SU-DHL-6 (cell line): ENCODE results near the gene KRTAP9-8.

Experiments used
- H2AFZ ChIP-seq: fragments of 200-600 bp; sonication (generic); 2 replicates; pipeline ENCODE4 v1.6.1; 2014; ENCODE audit warnings: low read depth, mild to moderate bottlenecking, moderate library complexity, mixed read lengths, antibody characterized with exemption, low read length; ENCODE audit not compliant: severe bottlenecking
- H3F3A ChIP-seq: fragments of 200-600 bp; shearing (Covaris generic); 2 replicates; pipeline ENCODE4 v1.6.0; 2016; ENCODE audit warnings: antibody characterized with exemption, mild to moderate bottlenecking; ENCODE audit not compliant: insufficient read depth
- H3K27ac ChIP-seq: fragments of 200-600 bp; sonication (generic); 2 replicates; pipeline ENCODE4 v1.5.1; 2016; ENCODE audit warnings: low read depth, mild to moderate bottlenecking, low read length, moderate library complexity, mixed read lengths
- H3K27me3 ChIP-seq: fragments of 200-600 bp; sonication (generic), shearing (Covaris generic); 2 replicates; pipeline ENCODE4 v1.6.0; 2014; ENCODE audit warnings: mild to moderate bottlenecking, low read length
- H3K36me3 ChIP-seq: fragments of 200-600 bp; sonication (generic); 2 replicates; pipeline ENCODE4 v1.6.1; 2014; ENCODE audit warnings: mild to moderate bottlenecking, low read length, mixed read lengths
- H3K4me2 ChIP-seq: fragments of 300-600, 200-600 bp; shearing (Covaris generic), sonication (generic); 2 replicates; pipeline ENCODE4 v1.6.0; 2014; ENCODE audit warnings: low read length, low read depth, mild to moderate bottlenecking; ENCODE audit not compliant: poor library complexity, severe bottlenecking
- H3K4me3 ChIP-seq: fragments of 200-600 bp; sonication (generic); 2 replicates; pipeline ENCODE4 v1.5.1; 2014; ENCODE audit warnings: antibody characterized with exemption, low read length, mild to moderate bottlenecking, mixed read lengths; ENCODE audit not compliant: insufficient read depth, poor library complexity, severe bottlenecking
- H3K79me2 ChIP-seq: fragments of 200-600 bp; sonication (generic); 2 replicates; pipeline ENCODE4 v1.6.1; 2014; ENCODE audit warnings: mild to moderate bottlenecking, low read length, moderate library complexity; ENCODE audit not compliant: insufficient read depth
- H3K9ac ChIP-seq: fragments of 200-600 bp; sonication (generic); 2 replicates; pipeline ENCODE4 v1.7.0; 2014; ENCODE audit warnings: mild to moderate bottlenecking, low read length
- H3K9me2 ChIP-seq: fragments of 200-600 bp; sonication (generic); replicated peaks from 2 replicates; pipeline ENCODE4 v1.6.1; 2014; ENCODE audit warnings: low read length; ENCODE audit not compliant: insufficient read depth
- H3K9me3 ChIP-seq: fragments of 200-600 bp; sonication (generic); 2 replicates; pipeline ENCODE4 v1.6.1; 2014; ENCODE audit warnings: low read length, mixed read lengths; ENCODE audit not compliant: insufficient read depth
- H4K20me1 ChIP-seq: fragments of 200-600 bp; sonication (generic); 2 replicates; pipeline ENCODE4 v1.6.1; 2014; ENCODE audit warnings: low read depth, mild to moderate bottlenecking, antibody characterized with exemption, low read length, moderate library complexity, mixed read lengths
- CTCF ChIP-seq: fragments of 200-600 bp; sonication (generic); IDR thresholded peaks from one replicate; pipeline ENCODE4 v1.5.1; 2017; ENCODE audit warnings: antibody characterized with exemption, mild to moderate bottlenecking, low read length, moderate library complexity; ENCODE audit not compliant: insufficient read depth, poor library complexity, severe bottlenecking
- EZH2phosphoT487 ChIP-seq: fragments of 200-600 bp; sonication (generic), shearing (Covaris generic); conservative IDR thresholded peaks from 2 replicates; pipeline ENCODE4 v1.6.1; 2018; ENCODE audit warnings: mild to moderate bottlenecking, antibody characterized with exemption, low read length, moderate library complexity, mixed read lengths

The KRTAP9-8 gene

GRCh38 chr17:41199421-41200078 lies 38.2 kb upstream of the KRTAP9-8 start:
- H3K9me3 ChIP-seq, result no peaks in the 10 kb centered on the region
- no peaks in the 10 kb centered on the region for H3K9me2 ChIP-seq
- H2AFZ ChIP-seq, result no peak overlapping the region
- H3K27me3 ChIP-seq, result no peaks in the 10 kb centered on the region
- no peaks in the 10 kb centered on the region for H3K36me3 ChIP-seq
- TF ChIP-seq EZH2phosphoT487, result no peak
- no peak for TF ChIP-seq CTCF
- H3K27ac ChIP-seq, result no peak overlapping the region
- no peaks in the 10 kb centered on the region for H4K20me1 ChIP-seq
- H3K4me2 ChIP-seq, result no peak overlapping the region
- H3K4me3 ChIP-seq, result no peak overlapping the region
- no peak overlapping the region for H3K9ac ChIP-seq
- H3K79me2 ChIP-seq, result no peaks in the 10 kb centered on the region
- no peaks in the 10 kb centered on the region for H3F3A ChIP-seq

GRCh38 chr17:41211845-41212466 lies 25.8 kb upstream of the KRTAP9-8 start:
- no peaks in the 10 kb centered on the region for H4K20me1 ChIP-seq
- H3K79me2 ChIP-seq, result no peaks in the 10 kb centered on the region
- no peaks in the 10 kb centered on the region for H3K9me2 ChIP-seq
- H3F3A ChIP-seq, result no peaks in the 10 kb centered on the region
- no peaks in the 10 kb centered on the region for H3K9me3 ChIP-seq
- H3K9ac ChIP-seq, result no peak overlapping the region
- no peak overlapping the region for H3K27ac ChIP-seq
- H3K27me3 ChIP-seq, result no peaks in the 10 kb centered on the region
- no peaks in the 10 kb centered on the region for H3K36me3 ChIP-seq
- H3K4me3 ChIP-seq, result no peak overlapping the region
- H2AFZ ChIP-seq, result no peak overlapping the region
- no peak overlapping the region for H3K4me2 ChIP-seq
- TF ChIP-seq EZH2phosphoT487, result no peak
- TF ChIP-seq CTCF, result no peak

- no peaks in the 10 kb centered on the region for H3K27me3 ChIP-seq
- no peaks in the 10 kb centered on the region for H3K9me2 ChIP-seq
- no peaks in the 10 kb centered on the region for H3K9me3 ChIP-seq
- H3F3A ChIP-seq, result no peaks in the 10 kb centered on the region
- H3K36me3 ChIP-seq, result no peaks in the 10 kb centered on the region
- no peak overlapping the region for H3K9ac ChIP-seq
- no peaks in the 10 kb centered on the region for H4K20me1 ChIP-seq
- no peaks in the 10 kb centered on the region for H3K79me2 ChIP-seq
- TF ChIP-seq CTCF (no peak), EZH2phosphoT487 (no peak)
- H2AFZ ChIP-seq, result no peak overlapping the region
- no peak overlapping the region for H3K27ac ChIP-seq
- H3K4me2 ChIP-seq, result no peak overlapping the region
- H3K4me3 ChIP-seq, result no peak overlapping the region
Observed at GRCh38 chr17:41212524-41213169, 25.2 kb upstream of the KRTAP9-8 start.
